Activated T-helper 1 cell treated with Interleukin-2 at 50 U/mL for 16 hours (primary cell): ENCODE results near the gene ARHGEF19.

ENCODE experiments used
- DNase-seq: peaks from one replicate; pipeline ENCODE4 v3.0.0-alpha.2; 2020; ENCODE audit warnings: low read depth

The ARHGEF19 gene

DNA sequence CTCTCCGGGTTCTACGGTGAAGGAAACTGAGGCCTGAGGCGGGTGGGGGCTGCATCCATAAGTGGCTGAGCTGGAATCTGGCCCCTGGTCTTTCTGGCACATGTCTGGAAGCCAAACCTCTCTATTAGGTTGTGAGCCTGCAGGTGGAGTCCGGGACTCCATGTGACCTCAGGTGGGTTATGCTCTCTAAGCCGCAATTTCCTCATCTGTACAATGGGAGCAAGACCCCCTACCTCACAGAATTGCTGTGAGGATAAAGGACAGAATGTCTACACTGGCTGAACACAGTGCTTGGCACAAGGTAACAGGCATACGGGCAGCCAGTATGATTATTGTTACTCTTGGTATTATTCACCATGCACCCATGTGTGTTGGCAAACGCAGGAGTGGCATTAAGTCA lies 63.3 kb downstream of the ARHGEF19 start:
- DNase-seq, result no peak

DNA sequence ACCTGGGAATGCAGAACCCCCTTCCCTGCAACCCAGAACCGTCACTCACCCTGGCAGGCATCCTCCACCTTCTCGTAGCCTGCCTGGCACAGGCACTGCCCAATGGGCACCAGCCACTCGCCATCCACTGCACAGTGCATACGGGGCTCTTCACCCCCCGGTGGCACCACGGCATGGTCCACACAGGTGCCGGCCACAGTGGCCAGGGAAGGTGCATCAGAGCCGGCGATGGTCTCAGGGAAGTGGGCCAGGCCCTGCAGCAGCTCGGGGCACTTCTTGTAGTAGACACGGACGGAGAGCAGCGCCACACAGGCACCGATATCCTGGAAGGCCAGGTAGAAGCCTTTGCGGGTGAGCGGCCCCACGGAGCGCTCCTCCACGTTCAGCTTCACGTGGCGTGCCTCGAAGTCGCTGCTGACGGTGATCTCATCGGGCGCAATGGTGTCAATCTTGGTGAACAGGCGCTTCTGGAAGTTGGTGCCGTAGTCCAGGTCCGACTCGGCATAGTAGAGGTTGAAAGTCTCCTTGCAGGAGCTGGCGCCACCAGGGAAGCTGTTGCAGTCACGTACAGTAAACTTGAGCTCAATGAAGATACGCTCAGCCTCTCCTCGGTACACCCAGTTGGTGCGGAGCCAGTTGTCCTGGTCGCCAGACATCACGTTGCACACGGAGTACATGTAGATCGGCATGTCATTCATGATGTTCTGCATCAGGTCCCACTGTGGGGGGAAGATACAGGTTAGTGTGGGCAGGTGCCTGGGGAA lies 63.9 kb downstream of the ARHGEF19 start:
- DNase-seq, result no peak
